ENCODE measurements around the gene INAVA.

- TF ChIP-seq, protein P1, sequence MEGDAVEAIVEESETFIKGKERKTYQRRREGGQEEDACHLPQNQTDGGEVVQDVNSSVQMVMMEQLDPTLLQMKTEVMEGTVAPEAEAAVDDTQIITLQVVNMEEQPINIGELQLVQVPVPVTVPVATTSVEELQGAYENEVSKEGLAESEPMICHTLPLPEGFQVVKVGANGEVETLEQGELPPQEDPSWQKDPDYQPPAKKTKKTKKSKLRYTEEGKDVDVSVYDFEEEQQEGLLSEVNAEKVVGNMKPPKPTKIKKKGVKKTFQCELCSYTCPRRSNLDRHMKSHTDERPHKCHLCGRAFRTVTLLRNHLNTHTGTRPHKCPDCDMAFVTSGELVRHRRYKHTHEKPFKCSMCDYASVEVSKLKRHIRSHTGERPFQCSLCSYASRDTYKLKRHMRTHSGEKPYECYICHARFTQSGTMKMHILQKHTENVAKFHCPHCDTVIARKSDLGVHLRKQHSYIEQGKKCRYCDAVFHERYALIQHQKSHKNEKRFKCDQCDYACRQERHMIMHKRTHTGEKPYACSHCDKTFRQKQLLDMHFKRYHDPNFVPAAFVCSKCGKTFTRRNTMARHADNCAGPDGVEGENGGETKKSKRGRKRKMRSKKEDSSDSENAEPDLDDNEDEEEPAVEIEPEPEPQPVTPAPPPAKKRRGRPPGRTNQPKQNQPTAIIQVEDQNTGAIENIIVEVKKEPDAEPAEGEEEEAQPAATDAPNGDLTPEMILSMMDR (IDR thresholded peaks at IDR 0.05) = no peak
- TF ChIP-seq EZH2 (IDR thresholded peaks at IDR 0.05) (no peak), EZH2phosphoT487 (IDR thresholded peaks at IDR 0.05) (no peak)
Measured at GRCh38 chr1:200877839-200878551, 16.7 kb upstream of the INAVA start.

All from neural progenitor cell (in vitro differentiated cells).